Activated CD4-positive, alpha-beta memory T cell treated with anti-CD3 and anti-CD28 coated beads, Interleukin-2, amount 10 ng/mL, durations not matched to agents 7 days and 5 days (primary cell): ENCODE results near the gene SEC14L1. TPM values are rescaled to one million over a fixed set of nuclear protein-coding genes. Genes with fewer than 3 reads are reported as not detected.
A peak's percentile ranks its signal among the peaks of the same experiment; 100 is the strongest.

Experiments
- CTCF ChIA-PET: fragments of 350-600 bp; sonication (Branson Sonifier 250); formaldehyde crosslinking; loops from one replicate; lab custom pipeline; 2021; ENCODE audit warnings: antibody characterized with exemption, inconsistent platforms; lab: Charles Lee
- POLR2A ChIA-PET: fragments of 350-600 bp; sonication (Branson Sonifier 250); formaldehyde crosslinking; loops from one replicate; lab custom pipeline; 2021; ENCODE audit warnings: antibody characterized with exemption; lab: Charles Lee
- DNase-seq: peaks from one replicate; pipeline ENCODE4 v3.0.0-alpha.2; 2020
- H3K27ac Mint-ChIP-seq: one replicate; pipeline ENCODE4 v1.8.0; 2021; ENCODE audit warnings: mild to moderate bottlenecking, mixed read lengths
- H3K27me3 Mint-ChIP-seq: one replicate; pipeline ENCODE4 v1.8.0; 2021; ENCODE audit warnings: mixed read lengths
- H3K36me3 Mint-ChIP-seq: one replicate; pipeline ENCODE4 v1.8.0; 2021; ENCODE audit warnings: low read depth, mixed read lengths
- H3K4me1 Mint-ChIP-seq: one replicate; pipeline ENCODE4 v1.8.0; 2021; ENCODE audit warnings: mixed read lengths
- H3K4me3 Mint-ChIP-seq: one replicate; pipeline ENCODE4 v1.8.0; 2021; ENCODE audit warnings: mild to moderate bottlenecking, mixed read lengths
- H3K9me3 Mint-ChIP-seq: one replicate; pipeline ENCODE4 v1.8.0; 2021; ENCODE audit warnings: mixed read lengths
- total RNA-seq, 2 experiments: library from RNA; stranded (reverse); gene quantifications; one replicate each; pipeline ENCODE4 v1.2.3, GENCODE V29; 2021

Gene SEC14L1
- total RNA-seq, 2 experiments from 2014 or later: 77.2 to 82.2 TPM

- Mint-ChIP-seq H3K4me3 (no peak overlapping the region), H3K36me3 (peaks cover 21% of the 10 kb centered on the region), H3K27me3 (no peaks in the 10 kb centered on the region), H3K4me1 (peaks cover 34% of the 10 kb centered on the region), H3K9me3 (peaks cover under 1% of the 10 kb centered on the region), H3K27ac (peak overlapping the region; percentile 12)
- POLR2A ChIA-PET: interaction anchor here (0.9 to 3.0 kb wide), 4 partner anchors 8 to 53 kb away, joined by 3 to 18 read pairs (median 5); partner anchors contain the start of gene SEC14L1
- CTCF ChIA-PET: interaction anchor here (1.2 to 1.6 kb wide), 2 partner anchors 8 to 92 kb away, joined by 3 to 5 read pairs; no protein-coding TSS in a partner anchor
- DNase-seq: no peak
These were observed 40.0 kb downstream of the SEC14L1 start for GRCh38 chr17:77180503-77181357.

- Mint-ChIP-seq H3K27ac (peak overlapping the region; percentile 78), H3K9me3 (no peaks in the 10 kb centered on the region), H3K36me3 (peaks cover 14% of the 10 kb centered on the region), H3K27me3 (no peaks in the 10 kb centered on the region), H3K4me1 (peaks cover 32% of the 10 kb centered on the region), H3K4me3 (peak overlapping the region; percentile 11)
- ChIA-PET POLR2A (interaction anchor here (1.7 to 3.0 kb wide), 4 partner anchors 22 to 94 kb away, joined by 5 to 18 read pairs (median 6); partner anchors contain the start of gene SEC14L1), CTCF (interaction anchor here (0.6 to 2.0 kb wide), 5 partner anchors 10 to 1817 kb away, joined by 3 to 7 read pairs (median 4); partner anchors contain the start of gene SEC14L1)
- DNase-seq: no peak
These were observed 41.7 kb downstream of the SEC14L1 start for GRCh38 chr17:77182205-77183172.

GRCh38 chr17:77184474-77184873, 43.7 kb downstream of the SEC14L1 start:
- ChIA-PET POLR2A (no interaction called here), CTCF (interaction anchor here (0.7 kb wide), 1 partner anchor 15 kb away, joined by 3 read pairs; no protein-coding TSS in a partner anchor)
- Mint-ChIP-seq H3K4me3 (no peak overlapping the region), H3K4me1 (peaks cover 47% of the 10 kb centered on the region), H3K27ac (no peak overlapping the region), H3K36me3 (peaks cover 6% of the 10 kb centered on the region), H3K27me3 (no peaks in the 10 kb centered on the region), H3K9me3 (no peaks in the 10 kb centered on the region)
- no peak for DNase-seq

GRCh38 chr17:77185137-77185536, 44.4 kb downstream of the SEC14L1 start:
- H3K4me3 Mint-ChIP-seq: no peak overlapping the region
- no peaks in the 10 kb centered on the region for H3K27me3 Mint-ChIP-seq
- POLR2A ChIA-PET: no interaction called here
- CTCF ChIA-PET: no interaction called here
- DNase-seq: no peak
- H3K4me1 Mint-ChIP-seq: peaks cover 53% of the 10 kb centered on the region
- H3K9me3 Mint-ChIP-seq: no peaks in the 10 kb centered on the region
- no peak overlapping the region for H3K27ac Mint-ChIP-seq
- peaks cover 8% of the 10 kb centered on the region for H3K36me3 Mint-ChIP-seq

DNA sequence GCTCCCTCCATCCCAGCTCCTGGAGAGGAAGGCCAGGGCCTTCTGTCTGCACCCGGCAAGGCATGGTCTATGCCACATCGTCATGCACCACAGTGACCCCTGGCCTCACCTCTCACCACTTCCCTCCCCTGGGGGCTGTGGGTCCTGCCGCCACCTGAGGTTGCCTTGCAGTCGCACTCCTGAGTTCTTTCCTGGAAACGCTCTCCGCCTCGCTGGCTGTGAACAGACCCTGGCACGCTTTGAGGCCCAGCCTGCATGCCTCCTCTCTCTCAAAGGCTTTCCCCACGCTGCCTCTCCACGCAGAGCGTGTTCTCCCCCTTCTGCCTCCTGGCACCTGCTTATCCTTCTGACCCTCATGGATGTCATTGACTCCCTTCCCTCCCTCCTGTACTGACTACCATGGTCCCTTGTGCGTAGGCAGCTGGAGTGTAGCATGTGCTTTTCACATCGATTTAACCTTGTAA, 45.4 kb downstream of the SEC14L1 start:
- Mint-ChIP-seq H3K4me3 (no peak overlapping the region), H3K9me3 (no peaks in the 10 kb centered on the region), H3K27ac (no peak overlapping the region), H3K36me3 (peaks cover 13% of the 10 kb centered on the region), H3K27me3 (no peaks in the 10 kb centered on the region), H3K4me1 (peaks cover 47% of the 10 kb centered on the region)
- ChIA-PET CTCF (interaction anchor here (1.2 kb wide), 1 partner anchor 99 kb away, joined by 3 read pairs; no protein-coding TSS in a partner anchor), POLR2A (no interaction called here)
- peak; percentile 45 for DNase-seq

DNA sequence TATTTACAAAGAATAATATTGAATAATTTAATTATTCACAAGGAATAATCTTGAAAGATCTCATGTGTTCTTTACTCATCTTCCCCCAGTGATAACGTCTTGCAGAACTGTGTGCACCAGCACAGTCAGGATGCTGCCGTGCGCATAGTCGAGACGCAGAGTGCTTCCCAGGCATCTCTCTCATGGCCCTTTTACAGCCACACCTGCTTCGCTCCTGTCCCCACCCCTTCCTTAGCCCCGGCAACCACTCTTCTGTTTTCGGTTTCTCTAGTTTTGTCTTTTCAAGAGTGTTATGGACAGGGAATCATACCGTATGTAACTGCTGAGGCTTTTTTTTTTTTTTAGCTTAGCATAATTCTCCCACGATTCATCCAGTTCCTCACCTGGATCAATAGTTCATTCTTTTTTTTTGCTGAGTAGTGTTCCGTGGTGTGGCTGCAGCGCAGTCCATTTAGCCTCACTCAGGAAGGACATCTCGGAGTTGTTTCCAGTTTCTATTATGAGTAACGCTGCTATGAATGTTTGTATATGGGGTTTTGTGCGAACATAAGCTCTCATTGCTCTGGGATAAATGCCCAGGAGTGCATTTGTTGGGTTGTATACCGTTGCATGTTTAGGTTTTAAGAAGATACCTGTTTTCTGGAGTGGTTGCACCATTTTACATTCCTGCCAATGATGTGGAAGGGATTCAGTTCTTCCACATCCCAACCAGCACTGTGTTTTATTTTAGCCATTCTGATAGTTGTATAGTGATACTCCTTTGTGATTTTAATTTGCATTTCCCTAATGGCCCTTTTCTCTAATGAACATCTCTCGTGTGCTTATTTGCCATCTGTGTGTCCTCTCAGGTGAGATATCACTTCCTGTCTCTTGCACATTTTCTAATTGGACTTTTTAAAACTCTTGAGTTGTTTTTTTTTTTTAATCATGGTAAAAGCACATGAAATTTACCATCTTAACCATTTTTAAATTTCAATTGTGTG, 47.6 kb downstream of the SEC14L1 start:
- peak overlapping the region; percentile 61 for H3K4me3 Mint-ChIP-seq
- H3K27ac Mint-ChIP-seq: peak overlapping the region; percentile 62
- POLR2A ChIA-PET: interaction anchor here (1.1 kb wide), 1 partner anchor 48 kb away, joined by 3 read pairs; the partner anchor contains the start of gene SEC14L1
- no peaks in the 10 kb centered on the region for H3K9me3 Mint-ChIP-seq
- peaks cover 28% of the 10 kb centered on the region for H3K36me3 Mint-ChIP-seq
- no peaks in the 10 kb centered on the region for H3K27me3 Mint-ChIP-seq
- CTCF ChIA-PET: interaction anchor here (0.7 kb wide), 1 partner anchor 99 kb away, joined by 4 read pairs; no protein-coding TSS in a partner anchor
- peaks cover 27% of the 10 kb centered on the region for H3K4me1 Mint-ChIP-seq
- DNase-seq: peak; percentile 23

GRCh38 chr17:77189148-77189547, 48.4 kb downstream of the SEC14L1 start:
- Mint-ChIP-seq H3K4me1 (peaks cover 24% of the 10 kb centered on the region), H3K27me3 (no peaks in the 10 kb centered on the region), H3K4me3 (no peak overlapping the region), H3K9me3 (no peaks in the 10 kb centered on the region), H3K36me3 (peaks cover 35% of the 10 kb centered on the region), H3K27ac (peak overlapping the region; percentile 62)
- ChIA-PET POLR2A (interaction anchor here (1.1 kb wide), 1 partner anchor 48 kb away, joined by 3 read pairs; the partner anchor contains the start of gene SEC14L1), CTCF (interaction anchor here (0.7 kb wide), 1 partner anchor 98 kb away, joined by 4 read pairs; no protein-coding TSS in a partner anchor)
- DNase-seq: no peak

DNA sequence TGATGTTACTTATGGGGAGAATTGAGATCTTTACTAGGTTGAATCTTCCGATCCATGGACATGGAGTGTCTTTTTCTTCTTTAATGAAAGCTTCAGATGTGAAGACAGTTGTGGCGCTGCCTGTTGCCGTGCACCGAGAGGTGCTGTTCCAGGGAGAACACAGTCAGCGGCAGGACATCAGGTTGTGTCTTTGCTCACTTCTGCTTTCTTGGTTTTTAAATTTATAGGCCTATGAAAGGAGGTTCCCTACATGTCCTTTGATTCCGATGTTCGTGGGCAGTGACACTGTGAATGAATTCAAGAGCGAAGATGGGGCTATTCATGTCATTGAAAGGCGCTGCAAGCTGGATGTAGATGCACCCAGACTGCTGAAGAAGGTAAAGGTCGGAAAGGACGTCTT, 49.8 kb downstream of the SEC14L1 start:
- Mint-ChIP-seq H3K9me3 (no peaks in the 10 kb centered on the region), H3K27me3 (no peaks in the 10 kb centered on the region), H3K36me3 (peaks cover 44% of the 10 kb centered on the region), H3K27ac (no peak overlapping the region), H3K4me3 (no peak overlapping the region), H3K4me1 (peaks cover 24% of the 10 kb centered on the region)
- DNase-seq: no peak
- ChIA-PET POLR2A (no interaction called here), CTCF (no interaction called here)

DNA sequence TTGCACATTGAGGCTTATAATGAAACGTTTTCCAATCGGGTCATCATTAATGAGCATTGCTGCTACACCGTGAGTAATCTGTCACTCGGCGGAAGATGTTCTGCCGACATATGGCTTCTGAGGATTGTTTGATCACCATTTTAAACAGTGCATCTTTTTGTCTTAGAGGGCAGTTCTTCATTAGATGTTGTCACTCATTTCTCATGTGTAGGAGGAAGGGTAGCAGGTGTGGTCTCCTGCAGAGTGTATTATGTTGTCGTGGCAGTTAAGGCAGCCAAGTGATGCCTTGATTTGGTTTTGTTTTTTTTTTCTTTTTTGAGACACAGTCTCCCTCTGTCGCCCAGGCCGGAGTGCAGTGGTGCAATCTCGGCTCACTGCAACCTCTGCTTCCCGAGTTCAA, 50.5 kb downstream of the SEC14L1 start:
- Mint-ChIP-seq H3K36me3 (peaks cover 51% of the 10 kb centered on the region), H3K27ac (no peak overlapping the region), H3K27me3 (no peaks in the 10 kb centered on the region), H3K9me3 (no peaks in the 10 kb centered on the region), H3K4me3 (no peak overlapping the region), H3K4me1 (peaks cover 24% of the 10 kb centered on the region)
- no peak for DNase-seq
- ChIA-PET CTCF (no interaction called here), POLR2A (no interaction called here)

- Mint-ChIP-seq H3K27me3 (no peaks in the 10 kb centered on the region), H3K27ac (no peak overlapping the region), H3K36me3 (peaks cover 70% of the 10 kb centered on the region), H3K9me3 (no peaks in the 10 kb centered on the region), H3K4me1 (peaks cover 17% of the 10 kb centered on the region), H3K4me3 (no peak overlapping the region)
- DNase-seq: no peak
- ChIA-PET POLR2A (no interaction called here), CTCF (interaction anchor here (0.6 to 1.0 kb wide), 2 partner anchors 72 to 1344 kb away, joined by 3 to 4 read pairs; no protein-coding TSS in a partner anchor)
These were observed 52.9 kb downstream of the SEC14L1 start for GRCh38 chr17:77193653-77194052.

- no peaks in the 10 kb centered on the region for H3K27me3 Mint-ChIP-seq
- H3K36me3 Mint-ChIP-seq: peaks cover 75% of the 10 kb centered on the region
- CTCF ChIA-PET: no interaction called here
These were observed 53.4 kb downstream of the SEC14L1 start for GRCh38 chr17:77194179-77194578.

More at GRCh38 chr17:77194179-77194578, 53.4 kb downstream of the SEC14L1 start:
- no peaks in the 10 kb centered on the region for H3K9me3 Mint-ChIP-seq
- no peak overlapping the region for H3K27ac Mint-ChIP-seq
- POLR2A ChIA-PET: no interaction called here
- peaks cover 12% of the 10 kb centered on the region for H3K4me1 Mint-ChIP-seq
- no peak overlapping the region for H3K4me3 Mint-ChIP-seq
- DNase-seq: no peak
